GM12801 (cell line): Measurements from ENCODE around the gene GDF10.

ENCODE experiments used
- TF ChIP-seq, protein P1 (sequence below): IDR thresholded peaks from one replicate; pipeline ENCODE4 v1.5.1; 2011; ENCODE audit warnings: control low read depth; ENCODE audit not compliant: insufficient read length; ENCODE audit errors: extremely low read depth

Gene GDF10

DNA sequence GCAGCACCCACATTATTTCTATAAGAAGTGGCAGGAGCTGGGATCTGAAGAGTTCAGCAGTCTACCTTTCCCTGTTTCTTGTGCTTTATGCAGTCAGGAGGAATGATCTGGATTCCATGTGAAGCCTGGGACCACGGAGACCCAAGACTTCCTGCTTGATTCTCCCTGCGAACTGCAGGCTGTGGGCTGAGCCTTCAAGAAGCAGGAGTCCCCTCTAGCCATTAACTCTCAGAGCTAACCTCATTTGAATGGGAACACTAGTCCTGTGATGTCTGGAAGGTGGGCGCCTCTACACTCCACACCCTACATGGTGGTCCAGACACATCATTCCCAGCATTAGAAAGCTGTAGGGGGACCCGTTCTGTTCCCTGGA, 47.3 kb downstream of the GDF10 start:
- TF ChIP-seq, protein P1, sequence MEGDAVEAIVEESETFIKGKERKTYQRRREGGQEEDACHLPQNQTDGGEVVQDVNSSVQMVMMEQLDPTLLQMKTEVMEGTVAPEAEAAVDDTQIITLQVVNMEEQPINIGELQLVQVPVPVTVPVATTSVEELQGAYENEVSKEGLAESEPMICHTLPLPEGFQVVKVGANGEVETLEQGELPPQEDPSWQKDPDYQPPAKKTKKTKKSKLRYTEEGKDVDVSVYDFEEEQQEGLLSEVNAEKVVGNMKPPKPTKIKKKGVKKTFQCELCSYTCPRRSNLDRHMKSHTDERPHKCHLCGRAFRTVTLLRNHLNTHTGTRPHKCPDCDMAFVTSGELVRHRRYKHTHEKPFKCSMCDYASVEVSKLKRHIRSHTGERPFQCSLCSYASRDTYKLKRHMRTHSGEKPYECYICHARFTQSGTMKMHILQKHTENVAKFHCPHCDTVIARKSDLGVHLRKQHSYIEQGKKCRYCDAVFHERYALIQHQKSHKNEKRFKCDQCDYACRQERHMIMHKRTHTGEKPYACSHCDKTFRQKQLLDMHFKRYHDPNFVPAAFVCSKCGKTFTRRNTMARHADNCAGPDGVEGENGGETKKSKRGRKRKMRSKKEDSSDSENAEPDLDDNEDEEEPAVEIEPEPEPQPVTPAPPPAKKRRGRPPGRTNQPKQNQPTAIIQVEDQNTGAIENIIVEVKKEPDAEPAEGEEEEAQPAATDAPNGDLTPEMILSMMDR: no peak

DNA sequence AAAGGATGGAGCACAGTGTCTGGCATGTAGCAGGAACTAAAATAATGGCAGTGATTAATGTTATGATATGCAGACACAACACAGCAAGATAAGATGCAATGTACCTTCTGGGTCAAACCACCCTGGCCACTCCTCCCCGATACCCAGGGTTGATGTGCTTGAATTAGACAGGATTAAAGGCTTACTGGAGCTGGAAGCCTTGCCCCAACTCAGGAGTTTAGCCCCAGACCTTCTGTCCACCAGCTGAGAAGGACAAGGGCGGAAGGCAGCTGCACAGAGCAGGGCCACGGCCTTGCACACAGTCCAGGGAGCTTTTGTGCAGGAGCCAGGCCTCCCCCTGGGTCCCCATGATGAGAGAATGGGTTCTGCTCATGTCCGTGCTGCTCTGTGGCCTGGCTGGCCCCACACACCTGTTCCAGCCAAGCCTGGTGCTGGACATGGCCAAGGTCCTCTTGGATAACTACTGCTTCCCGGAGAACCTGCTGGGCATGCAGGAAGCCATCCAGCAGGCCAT, 48.2 kb downstream of the GDF10 start, which contains the start of gene RBP3:
Gene RBP3 (plus strand): TSS at position 226 of the 514 bp plus-strand sequence. CDS start 122 bp downstream, at position 348.
- TF ChIP-seq, protein P1: no peak

DNA sequence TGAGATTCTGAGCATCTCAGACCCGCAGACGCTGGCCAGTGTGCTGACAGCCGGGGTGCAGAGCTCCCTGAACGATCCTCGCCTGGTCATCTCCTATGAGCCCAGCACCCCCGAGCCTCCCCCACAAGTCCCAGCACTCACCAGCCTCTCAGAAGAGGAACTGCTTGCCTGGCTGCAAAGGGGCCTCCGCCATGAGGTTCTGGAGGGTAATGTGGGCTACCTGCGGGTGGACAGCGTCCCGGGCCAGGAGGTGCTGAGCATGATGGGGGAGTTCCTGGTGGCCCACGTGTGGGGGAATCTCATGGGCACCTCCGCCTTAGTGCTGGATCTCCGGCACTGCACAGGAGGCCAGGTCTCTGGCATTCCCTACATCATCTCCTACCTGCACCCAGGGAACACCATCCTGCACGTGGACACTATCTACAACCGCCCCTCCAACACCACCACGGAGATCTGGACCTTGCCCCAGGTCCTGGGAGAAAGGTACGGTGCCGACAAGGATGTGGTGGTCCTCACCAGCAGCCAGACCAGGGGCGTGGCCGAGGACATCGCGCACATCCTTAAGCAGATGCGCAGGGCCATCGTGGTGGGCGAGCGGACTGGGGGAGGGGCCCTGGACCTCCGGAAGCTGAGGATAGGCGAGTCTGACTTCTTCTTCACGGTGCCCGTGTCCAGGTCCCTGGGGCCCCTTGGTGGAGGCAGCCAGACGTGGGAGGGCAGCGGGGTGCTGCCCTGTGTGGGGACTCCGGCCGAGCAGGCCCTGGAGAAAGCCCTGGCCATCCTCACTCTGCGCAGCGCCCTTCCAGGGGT, 48.9 kb downstream of the GDF10 start:
- TF ChIP-seq, protein P1: no peak

DNA sequence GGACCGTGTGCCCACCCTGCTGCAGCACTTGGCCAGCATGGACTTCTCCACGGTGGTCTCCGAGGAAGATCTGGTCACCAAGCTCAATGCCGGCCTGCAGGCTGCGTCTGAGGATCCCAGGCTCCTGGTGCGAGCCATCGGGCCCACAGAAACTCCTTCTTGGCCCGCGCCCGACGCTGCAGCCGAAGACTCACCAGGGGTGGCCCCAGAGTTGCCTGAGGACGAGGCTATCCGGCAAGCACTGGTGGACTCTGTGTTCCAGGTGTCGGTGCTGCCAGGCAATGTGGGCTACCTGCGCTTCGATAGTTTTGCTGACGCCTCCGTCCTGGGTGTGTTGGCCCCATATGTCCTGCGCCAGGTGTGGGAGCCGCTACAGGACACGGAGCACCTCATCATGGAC, 49.5 kb downstream of the GDF10 start:
- TF ChIP-seq, protein P1: no peak

DNA sequence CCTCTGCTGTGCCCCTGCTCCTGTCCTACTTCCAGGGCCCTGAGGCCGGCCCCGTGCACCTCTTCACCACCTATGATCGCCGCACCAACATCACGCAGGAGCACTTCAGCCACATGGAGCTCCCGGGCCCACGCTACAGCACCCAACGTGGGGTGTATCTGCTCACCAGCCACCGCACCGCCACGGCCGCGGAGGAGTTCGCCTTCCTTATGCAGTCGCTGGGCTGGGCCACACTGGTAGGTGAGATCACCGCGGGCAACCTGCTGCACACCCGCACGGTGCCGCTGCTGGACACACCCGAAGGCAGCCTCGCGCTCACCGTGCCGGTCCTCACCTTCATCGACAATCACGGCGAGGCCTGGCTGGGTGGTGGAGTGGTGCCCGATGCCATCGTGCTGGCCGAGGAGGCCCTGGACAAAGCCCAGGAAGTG, 50.0 kb downstream of the GDF10 start:
- TF ChIP-seq, protein P1: no peak

DNA sequence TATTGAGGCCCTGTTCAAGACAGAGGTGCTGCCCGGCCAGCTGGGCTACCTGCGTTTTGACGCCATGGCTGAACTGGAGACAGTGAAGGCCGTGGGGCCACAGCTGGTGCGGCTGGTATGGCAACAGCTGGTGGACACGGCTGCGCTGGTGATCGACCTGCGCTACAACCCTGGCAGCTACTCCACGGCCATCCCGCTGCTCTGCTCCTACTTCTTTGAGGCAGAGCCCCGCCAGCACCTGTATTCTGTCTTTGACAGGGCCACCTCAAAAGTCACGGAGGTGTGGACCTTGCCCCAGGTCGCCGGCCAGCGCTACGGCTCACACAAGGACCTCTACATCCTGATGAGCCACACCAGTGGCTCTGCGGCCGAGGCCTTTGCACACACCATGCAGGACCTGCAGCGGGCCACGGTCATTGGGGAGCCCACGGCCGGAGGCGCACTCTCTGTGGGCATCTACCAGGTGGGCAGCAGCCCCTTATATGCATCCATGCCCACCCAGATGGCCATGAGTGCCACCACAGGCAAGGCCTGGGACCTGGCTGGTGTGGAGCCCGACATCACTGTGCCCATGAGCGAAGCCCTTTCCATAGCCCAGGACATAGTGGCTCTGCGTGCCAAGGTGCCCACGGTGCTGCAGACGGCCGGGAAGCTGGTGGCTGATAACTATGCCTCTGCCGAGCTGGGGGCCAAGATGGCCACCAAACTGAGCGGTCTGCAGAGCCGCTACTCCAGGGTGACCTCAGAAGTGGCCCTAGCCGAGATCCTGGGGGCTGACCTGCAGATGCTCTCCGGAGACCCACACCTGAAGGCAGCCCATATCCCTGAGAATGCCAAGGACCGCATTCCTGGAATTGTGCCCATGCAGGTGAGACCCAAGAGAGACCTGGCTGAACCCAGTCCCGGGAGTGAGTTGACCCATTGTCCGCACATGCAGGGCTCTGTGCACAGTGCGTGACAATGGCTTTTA, 51.0 kb downstream of the GDF10 start:
- TF ChIP-seq, protein P1: no peak
